ENCODE measurements around the gene MEX3B. TPM values are rescaled to one million over a fixed set of nuclear protein-coding genes. Genes with fewer than 3 reads are reported as not detected.

The MEX3B gene
- total and polyA plus RNA-seq, 8 donors, result 2.5 to 14.0 (median 8.4) TPM

DNA sequence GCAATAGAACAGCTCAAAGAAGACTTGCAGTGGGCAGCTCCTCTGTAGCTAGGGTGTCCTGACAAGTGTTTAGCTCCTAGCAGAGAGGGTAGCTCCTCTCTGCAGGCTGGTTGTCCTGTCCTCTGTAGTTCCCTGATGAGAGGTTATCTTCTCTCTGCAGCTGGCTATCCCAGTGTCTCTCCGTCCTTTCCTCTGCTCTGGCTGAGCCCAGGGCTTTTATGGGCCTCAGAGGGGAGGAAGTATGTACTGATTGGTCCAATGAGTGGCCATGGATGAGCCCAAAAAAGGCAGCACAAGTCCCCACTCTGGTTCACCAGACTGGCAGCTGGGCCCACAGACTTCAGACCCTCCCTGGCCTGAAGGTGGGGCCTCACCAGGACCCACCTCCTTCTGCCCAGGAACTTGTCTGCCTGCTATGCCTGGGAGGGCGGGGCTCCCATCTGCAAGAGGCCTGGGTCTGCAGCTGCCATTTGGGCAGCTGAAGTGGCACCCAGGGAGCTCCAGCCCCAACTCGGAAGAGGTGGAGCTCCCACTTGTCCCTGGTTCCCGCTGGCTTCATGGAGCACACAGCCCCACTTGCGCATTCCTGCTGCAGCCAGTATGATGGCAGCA is 27.2 kb upstream of the MEX3B start:
- TF ChIP-seq, protein P1, sequence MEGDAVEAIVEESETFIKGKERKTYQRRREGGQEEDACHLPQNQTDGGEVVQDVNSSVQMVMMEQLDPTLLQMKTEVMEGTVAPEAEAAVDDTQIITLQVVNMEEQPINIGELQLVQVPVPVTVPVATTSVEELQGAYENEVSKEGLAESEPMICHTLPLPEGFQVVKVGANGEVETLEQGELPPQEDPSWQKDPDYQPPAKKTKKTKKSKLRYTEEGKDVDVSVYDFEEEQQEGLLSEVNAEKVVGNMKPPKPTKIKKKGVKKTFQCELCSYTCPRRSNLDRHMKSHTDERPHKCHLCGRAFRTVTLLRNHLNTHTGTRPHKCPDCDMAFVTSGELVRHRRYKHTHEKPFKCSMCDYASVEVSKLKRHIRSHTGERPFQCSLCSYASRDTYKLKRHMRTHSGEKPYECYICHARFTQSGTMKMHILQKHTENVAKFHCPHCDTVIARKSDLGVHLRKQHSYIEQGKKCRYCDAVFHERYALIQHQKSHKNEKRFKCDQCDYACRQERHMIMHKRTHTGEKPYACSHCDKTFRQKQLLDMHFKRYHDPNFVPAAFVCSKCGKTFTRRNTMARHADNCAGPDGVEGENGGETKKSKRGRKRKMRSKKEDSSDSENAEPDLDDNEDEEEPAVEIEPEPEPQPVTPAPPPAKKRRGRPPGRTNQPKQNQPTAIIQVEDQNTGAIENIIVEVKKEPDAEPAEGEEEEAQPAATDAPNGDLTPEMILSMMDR (IDR thresholded peaks at IDR 0.05), result no peak
- intact Hi-C loops (cut with DNase I), result no loop called here
- DNase-seq (no peak), ATAC-seq (no peak)
- no peak overlapping the region for H3K4me3 ChIP-seq
- no peaks in the 10 kb centered on the region for H3K36me3 ChIP-seq
- no peak overlapping the region for H3K27ac ChIP-seq
- H3K4me1 ChIP-seq, result no peaks in the 10 kb centered on the region
- no peaks in the 10 kb centered on the region for H3K9me3 ChIP-seq
- H3K27me3 ChIP-seq, result peaks cover 0 to 12% of the 10 kb centered on the region in 2 donors

DNA sequence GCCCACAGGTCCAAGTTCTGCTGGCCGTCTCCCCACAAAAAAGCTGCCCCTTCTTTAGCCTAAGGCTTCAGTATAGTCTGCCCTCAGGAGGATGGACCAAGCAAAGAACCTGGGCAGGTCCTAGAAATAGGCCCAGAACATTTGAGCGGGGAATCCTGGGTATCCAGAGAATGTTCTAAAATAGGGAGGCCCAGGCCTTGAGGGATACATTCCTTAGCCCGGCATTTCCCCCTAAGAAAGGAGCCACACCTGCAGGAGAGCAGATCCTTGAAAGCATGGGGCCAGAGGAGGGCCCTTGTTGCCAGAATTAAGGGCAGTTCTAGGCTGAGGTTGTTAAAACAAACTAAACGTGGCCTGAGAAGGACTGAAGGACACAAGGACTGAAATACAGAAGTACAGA is 20.6 kb upstream of the MEX3B start:
- no peaks in the 10 kb centered on the region for H3K36me3 ChIP-seq
- TF ChIP-seq, protein P1 (IDR thresholded peaks at IDR 0.05), result no peak
- intact Hi-C loops (cut with DNase I), result no loop called here

DNA sequence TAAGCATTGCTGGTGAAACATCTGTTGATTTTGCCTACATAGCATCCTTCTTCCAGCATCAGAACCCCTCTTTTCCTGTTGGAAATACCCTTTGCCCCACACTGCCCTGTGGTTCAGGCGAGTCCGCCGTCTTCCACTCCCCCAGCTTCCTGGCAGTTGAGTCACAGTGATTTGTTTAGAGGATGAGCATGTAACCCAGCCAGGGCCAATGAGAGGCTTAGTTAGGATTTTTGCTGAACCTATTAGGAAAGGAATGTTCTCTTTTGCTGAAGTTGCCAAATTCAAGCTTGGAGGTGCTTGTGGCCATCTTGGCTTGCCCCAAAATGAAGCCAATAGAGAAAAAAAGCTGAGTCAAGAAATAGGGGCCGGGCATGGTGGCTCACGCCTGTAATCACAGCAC is 19.0 kb upstream of the MEX3B start:
- DNase-seq (no peak), ATAC-seq (no peak)
- H3K4me3 ChIP-seq, result no peak overlapping the region
- H3K36me3 ChIP-seq, result no peaks in the 10 kb centered on the region
- H3K27ac ChIP-seq, result no peak overlapping the region
- no peaks in the 10 kb centered on the region for H3K4me1 ChIP-seq
- no peaks in the 10 kb centered on the region for H3K9me3 ChIP-seq
- TF ChIP-seq, protein P1 (IDR thresholded peaks at IDR 0.05), result no peak
- intact Hi-C loops (cut with DNase I), result no loop called here
- H3K27me3 ChIP-seq, result peaks cover 4 to 56% of the 10 kb centered on the region in 2 donors

More for the DNA sequence above, 20.6 kb upstream of the MEX3B start:
- Histone ChIP-seq H3K27ac (no peak overlapping the region), H3K9me3 (no peaks in the 10 kb centered on the region), H3K4me3 (no peak overlapping the region), H3K4me1 (no peaks in the 10 kb centered on the region), H3K27me3 (peaks cover under 1 to 41% of the 10 kb centered on the region in 2 donors)
- no peak for ATAC-seq
- no peak for DNase-seq

DNA sequence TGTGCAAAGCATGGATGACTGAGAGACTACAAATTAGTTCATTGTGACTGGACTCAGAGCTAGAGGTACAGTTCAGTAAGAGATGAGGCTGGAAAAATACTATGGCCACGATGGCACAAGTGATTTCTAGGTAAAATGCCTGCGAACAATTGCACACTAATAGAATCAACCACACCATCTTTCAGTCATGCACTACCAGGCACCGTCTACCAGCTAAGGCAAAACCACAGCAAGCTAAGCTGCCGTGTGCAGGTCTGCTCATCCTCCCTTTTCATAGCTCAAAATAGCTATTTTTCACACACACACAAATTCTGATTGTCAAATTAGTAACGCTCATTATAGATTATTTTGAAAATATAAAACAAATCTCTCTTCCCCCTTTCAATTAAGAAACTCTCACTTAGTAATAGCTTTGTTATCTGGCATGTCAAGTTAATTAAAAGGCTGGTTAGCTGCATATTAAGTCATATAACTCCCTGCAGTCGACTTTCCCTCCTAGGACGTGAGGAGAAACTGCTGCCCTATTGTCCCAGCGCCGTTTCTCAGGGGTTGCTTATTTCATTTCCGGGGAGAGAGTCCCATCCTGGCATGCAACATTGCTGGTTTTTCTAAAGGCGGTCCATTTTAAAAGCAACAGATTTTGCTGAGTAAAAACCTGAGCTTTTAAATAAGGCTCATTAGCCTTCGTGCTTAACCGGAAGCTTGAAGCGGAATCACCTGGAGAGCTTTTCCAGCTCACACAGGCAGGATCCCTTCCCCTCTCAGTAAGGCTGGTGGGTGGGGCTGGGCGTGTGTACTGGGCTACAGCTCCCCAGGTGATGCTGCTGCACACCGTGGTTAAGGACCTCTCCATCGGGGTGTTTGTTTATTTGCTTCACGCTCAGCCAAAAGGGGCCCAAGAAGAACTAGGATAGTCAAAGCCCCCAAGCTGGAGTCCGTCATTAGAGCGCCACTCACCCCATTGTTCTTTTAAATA is 16.9 kb upstream of the MEX3B start:
- Histone ChIP-seq H3K27ac (no peak overlapping the region), H3K36me3 (no peaks in the 10 kb centered on the region), H3K9me3 (no peaks in the 10 kb centered on the region), H3K4me1 (no peaks in the 10 kb centered on the region), H3K27me3 (peaks cover 7 to 77% of the 10 kb centered on the region in 2 donors), H3K4me3 (no peak overlapping the region)
- intact Hi-C loops (cut with DNase I), result no loop called here
- ATAC-seq (peak; percentile 27), DNase-seq (no peak)
- TF ChIP-seq, protein P1 (IDR thresholded peaks at IDR 0.05), result no peak

DNA sequence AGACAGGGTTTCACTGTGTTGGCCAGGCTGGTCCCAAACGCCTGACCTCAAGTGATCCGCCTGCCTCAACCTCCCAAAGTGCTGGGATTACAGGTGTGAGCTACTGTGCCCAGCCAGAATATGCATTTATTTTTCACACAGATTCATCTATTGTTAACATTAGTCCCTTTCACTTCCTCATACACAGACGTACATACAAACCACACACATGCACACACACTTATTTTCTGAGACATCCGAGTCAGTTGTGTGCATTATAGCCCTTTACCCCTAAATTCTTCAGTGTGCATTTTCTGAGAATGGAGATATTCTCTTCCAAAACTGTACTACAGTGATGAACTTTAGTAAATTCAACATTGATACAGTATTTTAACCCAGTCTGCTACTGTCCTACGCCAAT is 15.0 kb upstream of the MEX3B start:
- peaks cover 11 to 96% of the 10 kb centered on the region in 2 donors for H3K27me3 ChIP-seq
- TF ChIP-seq, protein P1 (IDR thresholded peaks at IDR 0.05), result no peak
- no peak for DNase-seq

More for the DNA sequence above, 15.0 kb upstream of the MEX3B start:
- H3K4me1 ChIP-seq, result no peaks in the 10 kb centered on the region
- H3K27ac ChIP-seq, result no peak overlapping the region
- ATAC-seq, result no peak
- intact Hi-C loops (cut with DNase I), result no loop called here
- H3K36me3 ChIP-seq, result no peaks in the 10 kb centered on the region
- no peaks in the 10 kb centered on the region for H3K9me3 ChIP-seq
- no peak overlapping the region for H3K4me3 ChIP-seq

Data from left lung (tissue), 10 donors.